Measurements from ENCODE around the gene PRKAG2. TPM values are rescaled to one million over a fixed set of nuclear protein-coding genes. Genes with fewer than 3 reads are reported as not detected.
A peak's percentile ranks its signal among the peaks of the same experiment; 100 is the strongest.

Gene PRKAG2
- total and polyA plus RNA-seq, 2 of the 8 experiments (the other 6 are each of a cell fraction or from before 2014, with no cell fraction given) = 7.5 to 18.1 TPM

- no peak overlapping the region for H3K23ac ChIP-seq (ENCODE audit: insufficient read length)
- no peaks in the 10 kb centered on the region; a peak in 1 of 8 replicates for H3K36me3 ChIP-seq (ENCODE audit: control insufficient read depth in 2 of 4, insufficient read depth in 4 of 4, low read length in 3 of 4)
- peak overlapping the region; percentile 23; the same call in 1 of the 2 replicates for H2BK20ac ChIP-seq (ENCODE audit: low read length)
- WGBS, 2 experiments (ENCODE audit: extremely low coverage in 1 of 2, insufficient coverage in 1 of 2, insufficient read length in 1 of 2, insufficient replicate concordance in 2 of 2, low coverage in 1 of 2, low lambda C conversion rate in 2 of 2, missing lambda C conversion rate in 1 of 2) = 88% methylated on average over 18 of the region's 18 CpGs; no CpG with 5 or more reads in 1 of the 2 experiments
- H3K4me1 ChIP-seq (replicated peaks in 1 of 4; ENCODE audit: control insufficient read depth in 3 of 4, insufficient read depth in 4 of 4, low read length in 3 of 4) = peaks cover 2 to 10% (median 7%) of the 10 kb centered on the region in 4 experiments; a peak in 6 of 7 replicates
- H4K91ac ChIP-seq (replicated peaks; ENCODE audit: insufficient read length, low read length) = no peak overlapping the region
- no peak overlapping the region for H3K4me2 ChIP-seq (ENCODE audit: insufficient read depth in 1 of 2, low read depth in 2 of 2, low read length in 2 of 2)
- H3K4ac ChIP-seq (replicated peaks; ENCODE audit: insufficient read length, low read depth, low read length) = no peak overlapping the region
- no peak for FAIRE-seq
- H4K5ac ChIP-seq (ENCODE audit: insufficient read length, low read depth, low read length) = no peak overlapping the region
- no peak overlapping the region for H3K9ac ChIP-seq (replicated peaks in 1 of 4; ENCODE audit: extremely low read depth in 1 of 4, low read depth in 3 of 4, low read length in 3 of 4)
- no peaks in the 10 kb centered on the region for H3K79me1 ChIP-seq (ENCODE audit: low read depth, low read length)
- H3K79me2 ChIP-seq (ENCODE audit: control insufficient read depth in 1 of 2, insufficient read depth in 2 of 2, low read length in 2 of 2) = no peaks in the 10 kb centered on the region
- H2AFZ ChIP-seq (ENCODE audit: low read length) = no peak overlapping the region
- POLR2A ChIA-PET (ENCODE audit: partially characterized antibody) = interaction anchor here (0.6 to 1.1 kb wide), 2 partner anchors 40 to 87 kb away, joined by 3 read pairs; no protein-coding TSS in a partner anchor
- no peaks in the 10 kb centered on the region for H3K9me3 ChIP-seq (ENCODE audit: insufficient read depth in 2 of 2, low read depth in 1 of 2, low read length in 1 of 2)
- no peak overlapping the region for H3K4me3 ChIP-seq (ENCODE audit: extremely low read depth in 1 of 4, insufficient read depth in 2 of 4, low read depth in 3 of 4, low read length in 4 of 4)
- no peak for DNase-seq (ENCODE audit: low read depth in 1 of 2, low spot score in 2 of 2)
- H4K8ac ChIP-seq (ENCODE audit: extremely low read depth, insufficient read depth, low read length) = no peak overlapping the region
- TF ChIP-seq EGR1 (IDR thresholded peaks at IDR 0.05; ENCODE audit: borderline replicate concordance, low read depth, low read length) (no peak), SIRT6 (IDR thresholded peaks at IDR 0.05; ENCODE audit: low read length) (no peak), TEAD4 (IDR thresholded peaks at IDR 0.05; ENCODE audit: low read depth, low read length) (no peak), USF2 (IDR thresholded peaks at IDR 0.05; ENCODE audit: low read length) (0 out of 2 replicates have a peak, but pooled peaks have one; percentile 18), SP2 (IDR thresholded peaks at IDR 0.05; ENCODE audit: low read length) (no peak), CBX8 (IDR thresholded peaks at IDR 0.05; ENCODE audit: borderline replicate concordance, low read depth, low read length) (no peak)
- TF ChIP-seq, protein P1, sequence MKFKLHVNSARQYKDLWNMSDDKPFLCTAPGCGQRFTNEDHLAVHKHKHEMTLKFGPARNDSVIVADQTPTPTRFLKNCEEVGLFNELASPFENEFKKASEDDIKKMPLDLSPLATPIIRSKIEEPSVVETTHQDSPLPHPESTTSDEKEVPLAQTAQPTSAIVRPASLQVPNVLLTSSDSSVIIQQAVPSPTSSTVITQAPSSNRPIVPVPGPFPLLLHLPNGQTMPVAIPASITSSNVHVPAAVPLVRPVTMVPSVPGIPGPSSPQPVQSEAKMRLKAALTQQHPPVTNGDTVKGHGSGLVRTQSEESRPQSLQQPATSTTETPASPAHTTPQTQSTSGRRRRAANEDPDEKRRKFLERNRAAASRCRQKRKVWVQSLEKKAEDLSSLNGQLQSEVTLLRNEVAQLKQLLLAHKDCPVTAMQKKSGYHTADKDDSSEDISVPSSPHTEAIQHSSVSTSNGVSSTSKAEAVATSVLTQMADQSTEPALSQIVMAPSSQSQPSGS (IDR thresholded peaks at IDR 0.05; ENCODE audit: low read length) = no peak
- no peaks in the 10 kb centered on the region for H4K20me1 ChIP-seq (replicated peaks in 1 of 2; ENCODE audit: control insufficient read depth in 1 of 2, insufficient read depth in 2 of 2, low read length in 2 of 2)
- no peak overlapping the region for H2BK120ac ChIP-seq (replicated peaks; ENCODE audit: low read depth, low read length)
- no peak overlapping the region for H3K56ac ChIP-seq (replicated peaks; ENCODE audit: insufficient read length, low read depth, low read length)
- CTCF ChIA-PET (ENCODE audit: partially characterized antibody) = interaction anchor here (0.6 to 8.6 kb wide), 54 partner anchors 7 to 710 kb away, joined by 3 to 107 read pairs (median 5); no protein-coding TSS in a partner anchor
- H2BK15ac ChIP-seq (ENCODE audit: low read length) = peak overlapping the region; percentile 12; the same call in 1 of the 2 replicates
- no peaks in the 10 kb centered on the region for H3K23me2 ChIP-seq (ENCODE audit: low read depth, low read length)
- H3K27me3 ChIP-seq (replicated peaks in 1 of 4; ENCODE audit: control insufficient read depth in 3 of 4, extremely low read depth in 1 of 4, insufficient read depth in 3 of 4, low read length in 3 of 4) = peaks cover 0 to 10% (median 4%) of the 10 kb centered on the region in 4 experiments; a peak in 4 of 7 replicates
- no peak overlapping the region for H2BK5ac ChIP-seq (ENCODE audit: low read depth, low read length)
- no peak overlapping the region for H3K27ac ChIP-seq (ENCODE audit: low read depth, low read length)
- no peak overlapping the region for H3K14ac ChIP-seq (ENCODE audit: insufficient read length)
- H2BK12ac ChIP-seq (ENCODE audit: low read depth, low read length) = peak overlapping the region; percentile 7; the same call in 1 of the 2 replicates
- H3K18ac ChIP-seq (ENCODE audit: extremely low read depth, low read length) = no peak overlapping the region
- peak overlapping the region; percentile 19; the same call in 1 of the 2 replicates for H2AK5ac ChIP-seq (ENCODE audit: low read depth, low read length)
These were observed 118.0 kb downstream of the PRKAG2 start for GRCh38 chr7:151758622-151759540.

All from H1 (cell line).